GM18505 (cell line): Measurements from ENCODE around the gene GRAP.
"Not testable (repeated sequence)": the region's sequence is repeated elsewhere in the genome, so short reads cannot be mapped to it uniquely, and the experiment has no call there.

Experiments used
- ATAC-seq: cut with Tn5 transposase; IDR thresholded peaks from one replicate; pipeline ENCODE4 v1.9.1; 2021; ENCODE audit not compliant: unreplicated experiment
- POLR2A ChIP-seq: IDR thresholded peaks from 4 replicates; pipeline ENCODE4 v1.6.1; 2011; ENCODE audit warnings: borderline replicate concordance; ENCODE audit not compliant: insufficient read depth, insufficient read length; ENCODE audit errors: extremely low read depth

GRAP gene

DNA sequence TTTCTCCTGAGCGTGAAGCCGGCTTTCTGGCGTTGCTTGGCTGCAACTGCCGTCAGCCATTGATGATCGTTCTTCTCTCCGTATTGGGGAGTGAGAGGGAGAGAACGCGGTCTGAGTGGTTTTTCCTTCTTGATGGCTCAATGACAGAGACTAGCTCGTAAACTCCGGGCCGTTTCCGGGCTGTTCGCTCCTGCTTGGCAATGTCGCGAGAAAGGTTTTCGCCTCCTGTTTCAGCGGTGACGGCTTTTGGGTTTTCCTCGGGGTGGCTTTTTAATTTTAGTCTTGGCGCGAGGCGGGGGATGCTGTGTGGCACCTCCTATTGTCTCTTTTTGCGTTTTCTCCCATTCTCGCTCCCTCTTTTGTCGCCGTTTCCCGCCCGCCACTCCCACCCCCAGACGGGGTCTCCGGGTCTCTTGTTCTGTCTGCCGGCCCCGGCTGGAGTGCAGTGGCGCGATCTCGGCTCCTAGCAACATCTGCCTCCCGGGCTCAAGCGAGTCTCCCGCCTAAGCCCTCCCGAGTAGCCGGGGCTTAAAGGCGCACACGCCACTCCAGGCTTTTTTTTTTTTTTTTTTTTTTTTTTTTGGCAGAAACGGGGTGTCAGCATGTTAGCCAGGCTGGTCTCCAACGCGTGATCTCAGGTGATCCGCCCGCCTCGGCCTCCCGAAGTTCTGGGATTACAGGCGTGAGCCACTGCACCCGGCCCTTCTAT is 15.4 kb upstream of the GRAP start:
- ATAC-seq, result peak; percentile 38

DNA sequence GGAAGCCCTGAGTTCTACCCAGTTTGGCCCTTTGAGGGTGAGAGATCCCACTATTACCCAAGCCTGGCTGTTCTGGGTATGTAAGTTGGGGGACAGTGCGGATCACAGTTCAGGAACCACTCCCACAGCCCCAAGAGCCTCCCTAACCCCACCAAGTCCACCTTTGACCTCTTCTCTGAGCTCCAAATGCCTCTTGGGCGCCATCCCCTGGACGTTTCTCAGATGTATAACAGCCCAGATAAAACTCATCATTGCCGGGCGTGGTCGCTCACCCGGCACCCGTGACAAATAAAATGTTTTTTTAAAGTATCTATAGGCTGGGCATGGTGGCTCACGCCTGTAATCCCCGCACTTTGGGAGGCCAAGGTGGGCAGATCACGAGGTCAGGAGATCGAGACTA is 8.7 kb upstream of the GRAP start:
- not testable (repeated sequence) for ATAC-seq

More for the DNA sequence above, 15.4 kb upstream of the GRAP start:
- TF ChIP-seq POLR2A, result peak; percentile 34

DNA sequence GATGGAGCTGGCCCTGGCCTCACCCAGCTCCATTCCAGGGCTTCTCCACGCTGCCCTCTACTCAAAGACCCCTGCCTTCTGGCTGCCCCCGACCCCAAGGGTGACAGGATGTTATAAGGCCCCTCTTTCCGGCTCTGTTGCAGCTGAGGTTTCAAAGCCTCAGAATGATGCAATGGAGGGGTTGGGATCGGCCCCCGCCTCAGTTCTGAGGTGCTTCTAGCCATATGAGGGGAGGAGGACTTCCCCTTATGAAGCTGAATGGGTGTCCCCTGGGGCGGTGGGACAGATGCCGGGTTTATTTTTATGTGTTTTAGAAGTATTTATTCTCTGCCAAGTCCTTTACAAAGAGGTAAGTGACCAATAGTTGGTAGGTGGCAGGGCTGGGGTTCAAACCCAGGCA is 2.1 kb upstream of the GRAP start:
- not testable (repeated sequence) for ATAC-seq

DNA sequence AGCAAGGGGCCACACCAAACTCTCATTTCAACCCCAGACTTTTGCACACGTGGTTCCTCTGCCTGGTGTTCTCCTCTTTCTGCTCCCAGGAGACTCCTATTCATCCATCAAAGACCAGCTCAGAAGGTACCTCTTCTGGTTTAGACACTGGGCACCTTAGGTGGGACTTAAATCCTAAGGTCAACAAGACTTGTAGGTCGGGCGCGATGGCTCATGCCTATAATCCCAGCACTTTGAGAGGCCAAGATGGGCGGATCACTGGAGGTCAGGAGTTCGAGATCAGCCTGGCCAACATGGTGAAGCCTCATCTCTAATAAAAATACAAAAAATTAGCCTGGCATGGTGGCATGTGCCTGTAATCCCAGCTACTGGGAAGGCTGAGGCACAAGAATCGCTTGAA is 753 bp upstream of the GRAP start:
- not testable (repeated sequence) for ATAC-seq

DNA sequence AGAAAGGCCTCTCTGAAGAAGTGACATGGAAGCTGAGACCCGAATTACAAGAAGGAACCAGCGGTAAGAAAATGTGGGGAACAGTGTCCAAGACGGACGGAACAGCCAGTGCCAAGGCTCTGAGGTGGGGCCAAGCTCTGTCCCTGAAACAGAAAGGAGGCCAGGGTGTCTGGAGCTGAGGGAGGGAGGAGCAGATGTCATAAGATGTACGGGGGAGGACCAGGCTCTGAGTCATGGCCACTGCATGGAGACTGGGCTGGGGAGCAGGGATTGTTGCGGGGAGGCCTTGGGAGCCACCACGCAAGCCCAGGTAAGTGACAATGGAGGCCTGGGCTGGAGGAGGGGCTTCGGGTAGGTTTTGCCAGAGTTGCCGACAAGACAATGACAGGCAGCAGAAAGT is 2.1 kb downstream of the GRAP start:
- not testable (repeated sequence) for ATAC-seq

DNA sequence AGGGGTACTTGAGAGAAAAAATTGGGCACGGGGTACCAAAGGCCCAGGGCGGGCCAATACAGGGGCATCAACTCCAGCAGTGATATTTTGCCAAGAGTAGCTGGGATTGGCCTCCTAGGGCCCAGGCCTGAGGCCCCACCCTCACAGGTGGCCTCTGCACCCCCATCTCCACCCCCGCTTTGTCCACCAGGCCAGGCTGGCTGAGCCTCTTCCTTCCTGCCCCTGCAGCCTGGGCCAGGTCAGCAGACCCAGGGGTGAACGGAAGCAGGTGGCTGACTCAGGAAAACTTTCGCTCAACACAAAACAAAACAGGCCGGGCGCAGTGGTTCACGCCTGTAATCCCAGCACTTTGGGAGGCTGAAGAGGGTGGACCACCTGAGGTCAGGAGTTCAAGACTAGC is 3.7 kb downstream of the GRAP start:
- not testable (repeated sequence) for ATAC-seq

DNA sequence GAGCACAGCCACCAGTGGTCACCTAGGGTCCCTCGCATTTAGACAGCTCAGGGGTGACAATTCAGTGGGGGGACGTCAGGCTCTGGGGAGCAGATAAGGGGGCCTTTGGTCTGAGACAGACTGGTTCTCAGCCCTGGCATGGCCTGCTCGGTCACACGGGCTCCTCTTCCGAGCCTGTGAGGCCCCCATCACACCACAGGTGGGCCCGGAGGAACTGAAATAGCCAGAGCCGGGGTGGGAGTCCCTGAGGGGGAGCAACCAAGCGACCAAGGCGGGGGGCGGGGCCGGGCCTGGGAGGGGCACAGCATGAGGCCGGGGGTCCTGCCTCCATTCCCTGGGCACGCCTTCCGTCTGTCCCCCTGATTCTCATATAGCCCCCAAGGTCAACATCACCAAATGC is 4.4 kb downstream of the GRAP start:
- not testable (repeated sequence) for ATAC-seq

DNA sequence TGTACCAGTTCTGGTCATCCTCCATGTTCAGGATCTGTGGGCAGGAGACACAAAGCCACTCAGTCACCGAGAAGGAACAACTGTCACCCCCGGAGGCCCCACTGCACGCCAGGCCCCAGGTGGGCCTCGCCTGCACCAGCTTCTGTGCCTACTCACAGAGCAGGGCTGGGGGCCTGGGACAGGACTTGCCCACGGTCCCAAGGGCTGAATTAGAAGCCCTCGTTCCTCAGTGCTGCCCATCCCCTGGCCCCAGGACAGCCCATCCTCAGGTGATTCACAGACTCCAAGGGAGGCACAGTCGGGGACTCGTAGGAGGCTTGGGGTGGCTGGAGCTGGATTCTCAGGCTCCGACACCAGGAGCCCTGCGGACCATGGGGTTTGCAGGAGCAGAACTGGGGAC is 4.9 kb downstream of the GRAP start:
- ATAC-seq, result not testable (repeated sequence)

DNA sequence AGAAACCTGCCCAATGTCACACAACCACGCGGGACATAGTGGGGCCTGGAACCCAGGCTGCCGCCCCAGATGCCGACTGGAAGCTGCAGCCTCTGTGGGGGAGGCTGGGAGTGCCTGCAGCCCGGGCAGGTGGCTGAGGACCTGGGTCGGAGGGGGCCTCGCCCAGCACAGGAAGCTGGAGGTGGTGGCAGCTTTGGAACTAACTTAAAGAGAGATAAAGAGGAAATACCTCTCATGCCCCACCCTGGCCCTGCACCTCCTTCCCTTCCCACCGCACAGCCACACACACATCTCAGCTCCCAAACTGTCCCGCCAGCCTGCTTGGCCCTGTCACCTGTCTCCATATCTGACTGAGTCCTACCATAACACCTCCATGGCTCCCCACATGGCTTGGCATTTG is 6.4 kb downstream of the GRAP start:
- ATAC-seq, result not testable (repeated sequence)

DNA sequence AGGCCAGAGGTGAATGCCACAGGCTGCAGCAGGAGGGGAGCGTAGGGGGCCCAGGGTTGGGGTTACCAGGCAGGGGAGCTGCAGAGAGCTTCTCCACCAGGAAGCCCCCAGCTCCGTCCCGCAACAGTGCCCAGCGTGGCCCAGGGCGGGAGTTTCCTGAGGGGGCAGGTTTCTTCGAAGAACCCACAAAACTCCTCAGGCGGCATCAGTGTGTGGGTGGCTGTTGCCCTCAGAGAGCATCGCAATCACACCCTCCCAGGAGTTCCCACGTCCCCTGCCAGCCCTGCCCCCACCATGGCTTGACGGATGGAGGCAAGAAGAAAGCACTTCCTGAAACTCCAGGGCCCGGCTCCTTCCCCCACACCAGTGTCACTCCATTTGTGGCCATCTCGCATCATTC is 8.0 kb downstream of the GRAP start:
- ATAC-seq, result not testable (repeated sequence)

DNA sequence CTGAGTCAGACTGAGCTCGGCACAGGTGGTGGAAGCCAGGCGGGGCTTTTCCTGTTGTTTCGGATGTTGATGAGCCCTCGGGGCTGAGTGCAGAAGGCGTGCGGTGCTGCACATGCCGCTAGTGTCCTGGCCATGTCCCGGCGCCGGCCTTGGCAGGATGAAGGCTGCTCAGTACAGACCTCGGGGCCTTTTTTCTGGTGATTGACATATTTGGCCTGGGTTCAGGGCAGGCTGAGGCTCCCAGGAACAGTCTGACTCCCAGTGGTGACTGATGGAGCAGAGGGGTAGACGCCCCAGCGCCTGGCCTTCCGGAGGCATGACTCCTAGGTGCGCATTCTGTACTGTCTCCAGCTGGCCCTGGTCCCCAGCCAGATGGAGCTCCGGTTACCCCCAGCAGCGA is 8.8 kb downstream of the GRAP start:
- not testable (repeated sequence) for ATAC-seq

DNA sequence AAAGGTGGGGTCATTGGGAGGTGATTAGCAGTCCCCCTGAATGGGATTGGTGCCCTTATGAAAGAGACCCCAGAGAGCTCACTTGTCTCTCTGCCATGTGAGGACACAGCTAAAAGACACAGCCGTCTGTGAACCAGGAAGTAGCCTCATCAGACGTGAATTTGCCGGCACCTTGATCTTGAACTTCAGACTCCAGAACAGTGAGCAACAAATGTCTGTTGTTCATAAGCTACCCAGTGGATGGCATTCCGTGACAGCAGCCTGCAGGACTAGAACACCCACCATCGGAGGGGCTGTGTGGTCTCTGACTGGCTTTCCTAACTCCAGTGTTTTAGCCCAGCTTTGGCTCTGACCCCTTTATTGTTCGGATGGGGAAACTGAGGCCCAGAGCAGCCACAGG is 9.2 kb downstream of the GRAP start:
- not testable (repeated sequence) for ATAC-seq

DNA sequence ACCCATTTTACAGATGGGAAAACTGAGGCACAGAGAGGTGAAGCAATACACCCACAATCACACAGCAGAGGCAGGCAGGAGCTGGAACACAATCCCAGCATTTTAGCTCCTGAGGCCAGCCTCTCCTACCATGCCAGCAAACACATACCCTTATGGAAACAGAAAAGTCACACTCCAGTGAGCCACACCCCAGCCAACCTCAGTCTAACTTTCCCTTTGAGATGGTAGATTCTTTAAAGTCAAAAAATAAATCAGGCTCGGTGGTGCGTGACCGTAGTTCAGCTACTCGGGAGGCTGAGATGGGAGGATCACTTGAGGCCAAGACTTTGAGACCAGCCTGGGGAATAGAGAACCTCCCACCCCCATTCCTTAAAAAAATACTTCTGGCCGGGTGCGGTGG is 10.6 kb downstream of the GRAP start:
- not testable (repeated sequence) for ATAC-seq

DNA sequence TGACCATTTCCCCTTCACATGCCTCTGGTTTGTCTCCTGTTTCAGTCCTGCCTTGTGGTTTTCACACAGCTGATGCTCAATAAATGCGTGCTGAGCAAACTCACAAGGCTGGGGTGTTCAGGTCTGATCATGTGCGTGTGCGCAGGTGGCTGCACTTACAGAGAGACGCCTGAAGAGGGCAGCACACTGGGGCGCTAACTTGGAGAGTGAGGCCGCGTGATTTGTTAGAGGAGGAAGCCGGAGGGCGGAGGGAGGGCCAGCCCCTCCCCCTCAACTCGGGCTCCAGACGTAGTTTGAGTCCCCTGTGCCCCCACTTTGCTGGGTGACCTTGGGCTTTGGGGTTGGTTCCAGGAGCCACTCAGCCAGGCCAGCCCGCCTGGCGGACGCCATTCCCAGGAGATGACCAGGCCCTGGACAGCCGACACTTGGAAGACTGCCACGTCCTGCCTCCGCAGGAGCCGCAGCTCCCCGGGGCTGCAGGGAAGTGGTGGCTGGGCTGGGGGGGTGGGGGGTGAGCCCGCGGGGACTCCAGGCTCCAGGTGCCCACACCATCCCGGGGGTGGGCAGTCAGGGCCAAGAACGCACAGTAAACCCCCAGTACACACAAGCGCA is 14.3 kb downstream of the GRAP start:
- peak; percentile 33 for ATAC-seq

DNA sequence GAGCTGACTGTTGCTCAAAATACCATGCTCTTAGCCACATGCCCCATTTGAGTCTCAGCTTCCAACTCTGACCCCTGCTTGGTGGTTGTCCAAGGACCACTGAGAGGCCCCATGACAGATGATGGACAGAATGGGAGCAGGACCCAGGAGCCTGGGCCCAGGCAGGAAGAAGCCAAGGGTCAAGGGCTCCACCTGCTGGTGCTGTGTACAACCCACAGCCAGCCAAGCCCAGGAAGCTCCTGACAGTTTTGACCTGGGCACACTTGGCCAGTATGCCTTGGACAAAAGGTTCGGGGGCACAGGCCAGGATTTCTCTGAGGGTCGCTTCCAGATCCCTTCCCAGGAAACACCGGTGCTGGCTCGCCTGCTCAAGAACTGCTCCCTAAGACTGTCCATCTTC is 15.0 kb downstream of the GRAP start:
- ATAC-seq, result not testable (repeated sequence)

DNA sequence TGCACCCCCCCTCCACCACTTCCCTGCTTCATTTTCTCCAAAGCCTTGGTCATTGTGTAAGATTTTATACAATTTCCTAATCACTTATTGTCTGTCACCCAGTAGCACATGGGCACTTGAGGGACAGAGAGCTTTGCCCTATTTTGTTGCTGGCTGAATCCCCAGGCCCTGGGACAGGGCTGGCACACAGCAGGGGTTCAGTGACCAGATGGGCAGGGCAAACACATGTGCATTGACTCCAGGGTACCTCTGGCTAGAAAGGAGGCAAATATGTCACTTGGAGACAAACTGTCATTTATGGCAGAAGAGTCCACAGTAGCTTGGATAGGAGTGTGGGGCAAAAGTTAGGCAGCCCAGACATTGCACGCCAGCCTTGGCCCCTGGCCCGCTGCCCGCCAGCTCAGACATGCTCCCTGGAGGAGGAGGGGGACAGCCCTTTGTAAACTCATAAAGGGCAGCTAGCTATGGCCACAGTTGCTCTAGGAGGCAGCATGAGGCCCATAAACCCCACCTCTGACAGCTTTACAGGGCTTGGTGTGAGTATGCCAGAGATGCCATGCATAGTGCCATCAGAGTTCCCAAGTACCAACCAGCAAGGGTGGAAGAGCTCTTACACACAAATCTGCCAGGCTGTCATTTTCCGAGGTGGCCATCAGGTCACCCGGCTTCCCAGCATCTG is 15.8 kb downstream of the GRAP start:
- ATAC-seq, result not testable (repeated sequence)

DNA sequence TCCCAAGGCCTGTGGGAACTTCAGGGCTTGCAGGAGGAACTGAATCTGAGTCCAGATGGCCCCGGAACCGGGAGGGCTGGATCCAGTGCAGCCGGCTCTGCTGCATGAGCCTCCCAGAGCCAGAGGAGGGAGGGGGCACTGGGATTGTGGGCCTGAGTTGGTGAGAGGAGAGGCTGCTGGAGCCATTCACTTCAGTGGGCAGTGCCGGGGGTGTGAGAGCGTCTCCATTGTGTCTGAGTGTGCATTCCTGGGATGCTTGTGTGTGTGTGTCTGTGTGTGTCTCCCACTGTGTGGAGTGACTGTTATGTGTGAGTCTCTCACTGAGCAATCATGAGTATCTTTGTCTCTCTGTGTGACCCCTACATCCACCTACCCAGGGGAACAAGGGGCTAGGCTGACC is 17.0 kb downstream of the GRAP start:
- ATAC-seq, result not testable (repeated sequence)

DNA sequence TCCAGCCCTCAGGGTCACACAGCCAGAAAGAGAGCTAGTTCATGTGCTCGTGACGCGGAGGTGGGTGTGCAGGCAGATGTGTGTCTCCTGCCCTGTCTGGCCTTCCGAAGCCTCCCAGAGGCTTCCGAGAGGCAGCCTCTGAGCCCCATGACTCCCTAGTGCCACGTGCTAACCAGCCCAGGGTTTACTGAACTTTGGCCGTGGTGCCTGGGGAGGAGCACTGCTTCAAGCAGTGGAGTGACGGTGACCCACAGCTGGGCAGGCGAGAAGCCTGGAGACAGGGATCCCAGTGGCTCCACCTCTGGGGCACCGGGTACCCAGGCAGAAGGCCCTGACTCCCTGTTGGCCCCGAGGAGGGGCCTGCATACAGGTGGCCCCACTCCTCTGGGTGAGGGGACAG is 18.1 kb downstream of the GRAP start:
- not testable (repeated sequence) for ATAC-seq
